NOMO-1 treated with DMSO at 0.1 percent for 48 hours (cell line): ENCODE data around the gene PARP6.

Source experiments
- DNase-seq: peaks from one replicate; lab custom pipeline; 2025; ENCODE audit not compliant: unreplicated experiment; lab: John Stamatoyannopoulos, UW

The PARP6 gene

GRCh38 chr15:72272213-72272996 lies at the start of gene PARP6:
TSS of gene PARP6 (minus strand) at chr15:72272554. CDS start at chr15:72267477, 5,077 bp downstream.
- peak; percentile 98 for DNase-seq

GRCh38 chr15:72319985-72320671 lies 47.8 kb upstream of the PARP6 start, which contains the start of gene CELF6:
TSS of gene CELF6 (minus strand) at chr15:72320157. CDS start at chr15:72319874, 283 bp downstream.
- peak; percentile 82 for DNase-seq

- DNase-seq = peak; percentile 45
These were observed 47.1 kb upstream of the PARP6 start for GRCh38 chr15:72319360-72319984.

GRCh38 chr15:72318408-72318942 lies 46.1 kb upstream of the PARP6 start:
- DNase-seq = no peak

GRCh38 chr15:72315706-72316370 lies 43.5 kb upstream of the PARP6 start:
- no peak for DNase-seq

GRCh38 chr15:72313881-72314280 lies 41.5 kb upstream of the PARP6 start:
- no peak for DNase-seq

- no peak for DNase-seq
These were observed 41.1 kb upstream of the PARP6 start for GRCh38 chr15:72313448-72313840.

GRCh38 chr15:72312605-72313447 lies 40.5 kb upstream of the PARP6 start:
- peak; percentile 59 for DNase-seq

GRCh38 chr15:72307026-72307425 lies 34.7 kb upstream of the PARP6 start:
- DNase-seq = no peak

- peak; percentile 85 for DNase-seq
These were observed 33.9 kb upstream of the PARP6 start for GRCh38 chr15:72306211-72306785.

GRCh38 chr15:72304596-72304995 lies 32.2 kb upstream of the PARP6 start:
- DNase-seq = no peak

GRCh38 chr15:72302955-72303354 lies 30.6 kb upstream of the PARP6 start:
- no peak for DNase-seq

GRCh38 chr15:72289597-72290325 lies 17.4 kb upstream of the PARP6 start:
- no peak for DNase-seq

- DNase-seq = no peak
These were observed 16.6 kb upstream of the PARP6 start for GRCh38 chr15:72288796-72289596.

- peak; percentile 22 for DNase-seq
These were observed 13.7 kb upstream of the PARP6 start for GRCh38 chr15:72285927-72286516.

- no peak for DNase-seq
These were observed 13.0 kb upstream of the PARP6 start for GRCh38 chr15:72285402-72285801.

- no peak for DNase-seq
These were observed 12.4 kb upstream of the PARP6 start for GRCh38 chr15:72284781-72285180.

- no peak for DNase-seq
These were observed 9.4 kb upstream of the PARP6 start for GRCh38 chr15:72281713-72282112.
